ENCODE data around the gene TSPO. TPM values are rescaled to one million over a fixed set of nuclear protein-coding genes. Genes with fewer than 3 reads are reported as not detected.
"Not testable (repeated sequence)": the region's sequence is repeated elsewhere in the genome, so short reads cannot be mapped to it uniquely, and the experiment has no call there.

The TSPO gene
- total RNA-seq (100 to 1,000 TPM; 198 to 421 (median 397) TPM), polyA plus RNA-seq (100 to 1,000 TPM; 323 to 489 (median 362) TPM)
- long read RNA-seq, donor 1, transcript TSPO-202 (4 exons, 881 nt): major isoform, 40 of 84 reads
- long read RNA-seq, donor 1, partial matches to known transcripts: 43 of 84 reads
- long read RNA-seq, donor 1, other reads (novel, unspliced or antisense): 0 of 84 reads
- long read RNA-seq, donor 2, transcript TSPO-202 (4 exons, 881 nt): major isoform, 55 of 101 reads
- long read RNA-seq, donor 2, partial matches to known transcripts: 44 of 101 reads
- long read RNA-seq, donor 2, other reads (novel, unspliced or antisense): 0 of 101 reads
- long read RNA-seq, donor 3, transcript TSPO-202 (4 exons, 881 nt): major isoform, 39 of 81 reads
- long read RNA-seq, donor 3, partial matches to known transcripts: 39 of 81 reads
- long read RNA-seq, donor 3, other reads (novel, unspliced or antisense): 0 of 81 reads
- long read RNA-seq, donor 4, partial matches to known transcripts: 0 of 4 reads
- long read RNA-seq, donor 4, other reads (novel, unspliced or antisense): 0 of 4 reads
- long read RNA-seq, donor 5, transcript TSPO-202 (4 exons, 881 nt): major isoform, 52 of 101 reads
- long read RNA-seq, donor 5, partial matches to known transcripts: 47 of 101 reads
- long read RNA-seq, donor 5, other reads (novel, unspliced or antisense): 0 of 101 reads
- long read RNA-seq, donor 6, transcript TSPO-206 (3 exons, 636 nt): minor isoform, 8 of 270 reads
- long read RNA-seq, donor 6, transcript TSPO-202 (4 exons, 881 nt): major isoform, 151 of 270 reads
- long read RNA-seq, donor 6, partial matches to known transcripts: 109 of 270 reads
- long read RNA-seq, donor 6, other reads (novel, unspliced or antisense): 0 of 270 reads
- long read RNA-seq, donor 7, transcript TSPO-202 (4 exons, 881 nt): major isoform, 121 of 189 reads
- long read RNA-seq, donor 7, partial matches to known transcripts: 67 of 189 reads
- long read RNA-seq, donor 7, other reads (novel, unspliced or antisense): 0 of 189 reads
- long read RNA-seq, donor 8, transcript TSPO-202 (4 exons, 881 nt): major isoform, 56 of 84 reads
- long read RNA-seq, donor 8, partial matches to known transcripts: 25 of 84 reads
- long read RNA-seq, donor 8, other reads (novel, unspliced or antisense): 0 of 84 reads
- long read RNA-seq, donor 9, transcript TSPO-202 (4 exons, 881 nt): major isoform, 46 of 65 reads
- long read RNA-seq, donor 9, partial matches to known transcripts: 19 of 65 reads
- long read RNA-seq, donor 9, other reads (novel, unspliced or antisense): 0 of 65 reads
- long read RNA-seq, donor 10, transcript TSPO-202 (4 exons, 881 nt): major isoform, 21 of 49 reads
- long read RNA-seq, donor 10, partial matches to known transcripts: 27 of 49 reads
- long read RNA-seq, donor 10, other reads (novel, unspliced or antisense): 0 of 49 reads

GRCh38 chr22:43151251-43152002 lies at the start of gene TSPO:
Gene TSPO, plus strand, starts transcription at chr22:43151559. Its CDS starts 7,680 bp downstream, at chr22:43159239.
- Histone ChIP-seq H3K4me1 (peaks cover 26 to 61% (median 52%) of the 10 kb centered on the region in 4 donors), H3K4me3 (peak within 1 kb of the TSS; percentile 63 to 84 (median 72)), H3K27ac (peak within 1 kb of the TSS; percentile 82 to 95 (median 94)), H3K36me3 (peaks cover 0 to 17% (median 4%) of the 10 kb centered on the region in 4 donors), H3K9me3 (no peaks in the 10 kb centered on the region), H3K27me3 (no peaks in the 10 kb centered on the region)
- TF ChIP-seq EP300 (IDR thresholded peaks at IDR 0.05): no peak
- peak in 2 of 3 donors; percentile 84 to 89 for TF ChIP-seq POLR2AphosphoS5 (IDR thresholded peaks at IDR 0.05)
- WGBS, 5 donors: 0 to 3% (median 1%) methylated on average over 21 to 75 of the region's 75 CpGs
- DNase-seq: peak; percentile 85 to 86
- intact Hi-C loops (cut with DNase I; ENCODE audit: low total_unique reads): no loop called here

DNA sequence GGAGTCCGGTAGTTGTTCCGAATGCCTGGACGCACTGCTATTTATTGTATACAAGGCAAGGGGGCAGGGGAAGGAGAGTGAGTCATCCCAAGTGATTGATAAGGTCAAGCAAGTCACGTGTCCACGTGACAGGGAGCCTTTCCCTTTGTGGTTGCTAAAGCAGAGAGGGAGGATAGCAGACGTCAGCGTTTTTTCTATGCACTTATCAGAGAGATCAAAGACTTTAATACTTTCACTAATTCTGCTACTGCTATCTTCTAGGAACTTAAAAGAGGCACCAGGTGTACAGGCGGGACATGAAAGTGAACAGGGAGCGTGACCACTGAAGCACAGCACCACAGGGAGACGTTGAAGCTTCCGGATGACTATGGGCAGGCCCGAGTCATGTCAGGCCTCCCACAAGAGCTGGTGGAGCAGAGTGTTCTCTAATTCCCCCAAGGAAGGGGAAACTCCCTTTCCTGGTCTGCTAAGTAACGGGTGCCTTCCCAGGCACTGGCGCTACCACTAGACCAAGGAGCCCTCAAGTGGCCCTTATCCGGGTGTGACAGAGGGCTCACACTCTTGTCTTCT lies 47.2 kb upstream of the TSPO start:
- H3K27ac ChIP-seq: peak overlapping the region in 4 of 5 donors; percentile 20 to 66 (median 29)
- peak; percentile 66 to 81 for DNase-seq
- H3K27me3 ChIP-seq; H3K4me3 ChIP-seq; H3K36me3 ChIP-seq; H3K9me3 ChIP-seq; intact Hi-C loops (cut with DNase I; ENCODE audit: low total_unique reads): not testable (repeated sequence)
- 30 to 49% (median 37%) methylated on average over 15 of the region's 15 CpGs for WGBS, 5 donors
- H3K4me1 ChIP-seq: peaks cover 0 to 20% (median 11%) of the 10 kb centered on the region in 4 donors

- intact Hi-C loops (cut with DNase I; ENCODE audit: low total_unique reads); DNase-seq; H3K36me3 ChIP-seq; H3K9me3 ChIP-seq; H3K27me3 ChIP-seq; H3K4me3 ChIP-seq: not testable (repeated sequence)
- WGBS, 5 donors: 97 to 99% (median 98%) methylated on average over 3 of the region's 3 CpGs
- Histone ChIP-seq H3K4me1 (peaks cover 3 to 23% (median 16%) of the 10 kb centered on the region in 4 donors), H3K27ac (peak overlapping the region in 1 of 5 donors; percentile 18)
Observed at GRCh38 chr22:43104950-43105349, 46.4 kb upstream of the TSPO start.

- no peak for TF ChIP-seq EP300 (IDR thresholded peaks at IDR 0.05)
- TF ChIP-seq POLR2A (IDR thresholded peaks at IDR 0.05): no peak
- TF ChIP-seq, protein P1, sequence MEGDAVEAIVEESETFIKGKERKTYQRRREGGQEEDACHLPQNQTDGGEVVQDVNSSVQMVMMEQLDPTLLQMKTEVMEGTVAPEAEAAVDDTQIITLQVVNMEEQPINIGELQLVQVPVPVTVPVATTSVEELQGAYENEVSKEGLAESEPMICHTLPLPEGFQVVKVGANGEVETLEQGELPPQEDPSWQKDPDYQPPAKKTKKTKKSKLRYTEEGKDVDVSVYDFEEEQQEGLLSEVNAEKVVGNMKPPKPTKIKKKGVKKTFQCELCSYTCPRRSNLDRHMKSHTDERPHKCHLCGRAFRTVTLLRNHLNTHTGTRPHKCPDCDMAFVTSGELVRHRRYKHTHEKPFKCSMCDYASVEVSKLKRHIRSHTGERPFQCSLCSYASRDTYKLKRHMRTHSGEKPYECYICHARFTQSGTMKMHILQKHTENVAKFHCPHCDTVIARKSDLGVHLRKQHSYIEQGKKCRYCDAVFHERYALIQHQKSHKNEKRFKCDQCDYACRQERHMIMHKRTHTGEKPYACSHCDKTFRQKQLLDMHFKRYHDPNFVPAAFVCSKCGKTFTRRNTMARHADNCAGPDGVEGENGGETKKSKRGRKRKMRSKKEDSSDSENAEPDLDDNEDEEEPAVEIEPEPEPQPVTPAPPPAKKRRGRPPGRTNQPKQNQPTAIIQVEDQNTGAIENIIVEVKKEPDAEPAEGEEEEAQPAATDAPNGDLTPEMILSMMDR (IDR thresholded peaks at IDR 0.05): no peak
- no peak for TF ChIP-seq POLR2AphosphoS5 (IDR thresholded peaks at IDR 0.05)
- peaks cover 7 to 31% (median 28%) of the 10 kb centered on the region in 4 donors for H3K4me1 ChIP-seq
- no peak overlapping the region for H3K4me3 ChIP-seq
- no peak overlapping the region for H3K27ac ChIP-seq
- H3K9me3 ChIP-seq: no peaks in the 10 kb centered on the region
- no peaks in the 10 kb centered on the region for H3K36me3 ChIP-seq
- intact Hi-C loops (cut with DNase I; ENCODE audit: low total_unique reads): no loop called here
- H3K27me3 ChIP-seq: peaks cover 0 to 23% (median 10%) of the 10 kb centered on the region in 3 donors
- no peak for DNase-seq
- 89 to 95% (median 93%) methylated on average over 8 of the region's 8 CpGs for WGBS, 5 donors
Observed at GRCh38 chr22:43106302-43106701, 45.1 kb upstream of the TSPO start.

DNA sequence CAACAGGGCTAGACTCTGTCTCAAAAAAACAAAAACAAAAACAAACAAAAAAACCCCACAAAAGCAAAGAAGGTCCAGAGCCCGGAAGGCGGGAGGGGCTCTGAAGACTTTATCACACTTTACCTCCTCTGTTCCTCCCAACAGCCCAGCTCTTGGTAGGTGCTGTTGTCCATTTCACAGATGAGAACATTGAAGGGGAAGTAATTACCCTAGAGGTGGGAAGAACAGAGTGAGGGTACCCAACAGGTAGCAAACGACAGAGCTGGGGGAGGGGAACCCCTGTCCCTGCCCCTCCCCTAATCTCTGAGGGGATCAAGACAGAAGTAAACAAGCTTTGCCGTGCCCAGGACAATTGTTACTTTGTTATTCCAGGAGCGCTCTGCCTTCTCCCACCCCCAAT lies 41.8 kb upstream of the TSPO start:
- no peak for DNase-seq
- 54 to 65% (median 58%) methylated on average over 5 of the region's 5 CpGs for WGBS, 5 donors
- Histone ChIP-seq H3K4me3 (no peak overlapping the region), H3K36me3 (no peaks in the 10 kb centered on the region), H3K27me3 (peaks cover 0 to 55% (median 16%) of the 10 kb centered on the region in 3 donors), H3K4me1 (peaks cover 17 to 52% (median 47%) of the 10 kb centered on the region in 4 donors), H3K27ac (no peak overlapping the region), H3K9me3 (no peaks in the 10 kb centered on the region)
- TF ChIP-seq POLR2AphosphoS5 (IDR thresholded peaks at IDR 0.05) (no peak), POLR2A (IDR thresholded peaks at IDR 0.05) (no peak)
- TF ChIP-seq, protein P1 (IDR thresholded peaks at IDR 0.05): no peak
- intact Hi-C loops (cut with DNase I; ENCODE audit: low total_unique reads): no loop called here
